Muscle of back (tissue), 11 donors: ENCODE data around the gene GATAD2A. TPM values are rescaled to one million over a fixed set of nuclear protein-coding genes. Genes with fewer than 3 reads are reported as not detected.
"Not testable (repeated sequence)": the region's sequence is repeated elsewhere in the genome, so short reads cannot be mapped to it uniquely, and the experiment has no call there.

Experiments used
- DNase-seq, 3 donors: peaks; one replicate each; pipeline versions ENCODE4 v3.0.0 to v3.0.0-alpha.2; 2013
- polyA plus RNA-seq, 10 donors: library from polyadenylated mRNA; unstranded; fragments of 120-200 nt; gene quantifications; one replicate each; pipeline ENCODE4 v1.2.1, GENCODE V29; 2013; ENCODE audit not compliant: insufficient read length in 10 of 10

The GATAD2A gene
- polyA plus RNA-seq, 10 donors, result 44.1 to 57.1 (median 47.3) TPM

DNA sequence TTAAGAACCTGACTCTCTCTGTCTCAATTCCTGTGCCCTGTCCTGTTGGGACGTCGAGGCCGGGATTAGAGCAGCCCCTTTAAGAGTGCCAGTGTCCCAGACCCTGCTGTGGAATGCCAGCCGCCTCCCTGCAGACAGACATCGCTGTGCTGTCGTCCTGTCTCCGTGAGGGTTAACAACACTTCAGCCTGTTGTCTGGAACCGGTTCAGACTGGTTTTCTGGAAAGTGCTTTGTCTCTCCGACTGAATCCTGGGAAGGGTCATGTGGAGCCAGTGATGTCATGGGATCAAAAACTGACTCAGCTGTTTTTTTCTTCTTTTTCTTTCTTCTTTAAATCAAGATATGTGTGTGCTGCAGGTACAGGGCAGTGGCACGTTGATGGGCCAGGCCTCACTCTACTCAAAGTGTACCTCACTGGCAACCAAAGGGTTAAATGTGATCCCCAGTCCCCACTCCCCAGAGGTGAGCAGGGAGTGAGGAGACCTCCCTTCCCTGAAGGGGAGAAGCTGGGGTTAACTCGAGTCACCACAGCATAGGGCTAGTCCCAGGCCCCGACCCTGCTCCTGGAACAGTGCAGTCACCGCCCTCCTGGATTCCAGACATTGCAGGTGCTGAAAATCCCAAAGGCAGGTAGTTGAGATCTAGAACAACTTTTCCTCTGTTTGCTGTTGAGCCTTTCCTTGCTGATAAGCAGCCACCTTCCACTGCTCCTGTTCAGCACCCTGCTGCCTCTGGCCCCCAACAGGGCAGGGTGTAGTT, 59.0 kb downstream of the GATAD2A start:
- DNase-seq, result peak; percentile 55 to 79 (median 56)

DNA sequence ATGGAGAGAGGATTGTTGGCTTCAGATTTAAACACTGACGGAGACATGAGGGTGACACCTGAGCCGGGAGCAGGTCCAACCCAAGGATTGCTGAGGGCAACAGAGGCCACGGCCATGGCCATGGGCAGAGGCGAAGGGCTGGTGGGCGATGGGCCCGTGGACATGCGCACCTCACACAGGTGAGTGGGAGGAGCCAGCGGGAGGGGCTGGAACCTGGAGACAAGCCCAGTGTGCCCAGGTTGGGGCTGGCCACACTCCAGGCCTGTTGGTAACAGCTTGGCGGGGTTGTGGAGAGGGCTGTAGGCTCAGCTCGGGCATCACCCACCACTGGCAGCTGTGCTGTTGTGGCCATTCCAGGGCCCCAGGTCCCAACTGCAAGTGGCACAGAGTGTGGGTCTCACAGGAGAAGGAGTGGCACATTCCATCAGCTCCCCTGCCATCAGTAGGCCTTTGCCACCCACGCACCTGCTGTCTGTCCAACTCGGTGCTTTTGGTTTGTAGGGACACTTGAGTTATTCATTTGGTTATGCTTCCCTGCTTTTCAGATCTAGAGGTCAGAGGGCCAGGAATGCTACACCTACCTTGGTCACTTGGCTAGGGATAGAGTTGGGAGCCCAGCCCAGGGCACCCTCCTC, 60.1 kb downstream of the GATAD2A start:
- no peak for DNase-seq

DNA sequence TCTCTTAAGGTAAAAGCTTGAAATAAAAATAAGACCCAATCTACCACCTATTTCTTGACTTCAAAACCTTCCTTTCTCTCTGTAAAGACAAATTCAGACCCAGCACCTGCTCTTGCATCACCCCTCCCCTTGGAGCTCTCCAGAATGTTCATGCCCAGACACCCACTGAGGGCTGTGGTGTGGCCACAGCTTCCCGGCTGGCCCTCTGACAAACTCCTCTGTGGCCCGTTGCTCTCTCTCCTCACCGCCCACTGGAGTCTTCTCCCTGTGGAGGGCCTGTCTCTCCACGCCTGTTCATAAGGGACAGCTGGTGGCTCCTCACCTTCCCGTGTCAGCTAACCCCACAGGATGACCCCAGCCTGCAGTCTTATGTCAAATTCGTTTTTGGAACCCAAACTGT, 60.7 kb downstream of the GATAD2A start:
- no peak for DNase-seq

DNA sequence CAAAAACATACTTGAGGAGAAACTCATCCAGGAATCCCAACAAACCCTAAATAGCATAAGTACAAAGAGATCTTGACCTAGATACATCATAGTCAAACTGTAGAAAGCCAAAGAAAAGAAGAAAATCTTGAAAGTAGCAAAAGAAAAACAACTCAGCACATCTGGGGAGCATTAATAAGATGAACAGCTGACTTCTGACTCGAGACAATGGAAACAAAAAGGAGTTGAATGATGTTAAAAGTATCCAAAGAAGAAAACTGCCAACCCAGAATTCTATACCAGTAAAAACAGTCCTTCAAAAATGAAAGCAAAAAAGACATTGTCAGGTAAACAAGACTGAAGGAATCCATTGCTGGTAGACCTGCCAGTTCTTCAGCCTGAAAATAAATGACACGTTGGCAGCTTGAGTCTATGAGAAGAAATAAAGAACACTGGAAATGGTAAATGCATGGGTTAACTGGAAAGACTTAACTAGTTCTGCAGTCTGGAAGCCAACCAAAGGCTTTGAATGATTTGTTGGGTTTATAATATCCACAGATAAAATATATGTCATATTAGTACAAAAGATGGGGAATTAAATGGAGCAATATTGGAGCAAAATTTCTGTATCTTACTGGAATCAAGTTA, 63.1 kb downstream of the GATAD2A start:
- DNase-seq, result no peak

DNA sequence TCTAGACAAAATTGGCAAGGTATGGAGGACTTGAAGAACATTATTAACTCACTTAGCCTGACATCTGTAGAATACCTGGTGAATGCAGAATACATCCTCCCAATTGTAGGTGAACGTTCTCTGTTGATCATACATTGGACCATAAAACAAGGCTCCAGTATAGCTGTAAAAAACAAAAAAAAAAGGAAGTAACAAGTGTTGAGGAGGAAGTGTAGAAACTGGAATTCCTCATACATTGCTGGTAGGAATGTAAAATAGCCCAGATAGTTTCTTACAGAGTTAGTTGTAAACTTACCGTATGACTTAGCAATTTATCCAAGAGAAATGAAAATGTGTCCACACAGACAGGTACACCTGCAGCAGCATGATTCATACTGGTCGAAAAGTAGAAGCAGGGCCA, 65.1 kb downstream of the GATAD2A start:
- DNase-seq, result no peak

DNA sequence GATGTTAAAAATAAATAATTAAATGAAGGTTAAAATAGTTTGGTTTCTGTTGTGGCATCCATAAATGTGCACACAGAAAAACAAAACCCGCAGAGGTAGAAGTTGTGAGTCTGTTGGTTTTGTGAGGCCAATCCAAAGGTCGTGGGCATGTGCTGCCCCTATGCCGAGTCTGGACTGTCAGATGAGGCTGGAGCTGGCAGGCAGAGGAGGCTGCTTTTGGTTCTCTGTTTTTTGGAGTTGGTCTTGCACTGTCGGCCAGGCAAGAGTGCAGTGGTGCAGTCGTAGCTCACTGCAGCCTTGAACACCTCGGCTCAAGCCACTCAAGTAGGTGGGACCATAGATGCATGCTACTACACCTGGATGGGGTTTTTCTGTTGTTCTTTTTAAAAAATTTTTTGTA, 66.2 kb downstream of the GATAD2A start:
- DNase-seq, result no peak

DNA sequence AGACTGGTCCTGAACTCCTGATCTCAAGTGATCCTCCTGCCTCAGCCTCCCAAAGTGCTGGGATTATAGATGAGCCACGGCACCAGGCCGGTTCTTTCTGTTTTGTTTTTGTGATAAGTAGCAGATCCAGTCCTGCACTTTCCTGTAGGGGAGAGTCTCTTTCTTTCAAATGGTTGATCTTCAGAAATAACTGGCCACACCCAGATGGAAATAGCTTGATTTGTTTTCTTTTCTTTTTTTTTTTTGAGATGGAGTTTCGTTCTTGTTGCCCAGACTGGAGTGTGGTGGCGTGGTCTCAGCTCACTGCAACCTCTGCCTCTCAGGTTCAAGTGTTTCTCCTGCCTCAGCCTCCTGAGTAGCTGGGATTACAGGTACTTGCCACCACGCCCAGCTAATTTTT, 66.6 kb downstream of the GATAD2A start:
- DNase-seq, result not testable (repeated sequence)

DNA sequence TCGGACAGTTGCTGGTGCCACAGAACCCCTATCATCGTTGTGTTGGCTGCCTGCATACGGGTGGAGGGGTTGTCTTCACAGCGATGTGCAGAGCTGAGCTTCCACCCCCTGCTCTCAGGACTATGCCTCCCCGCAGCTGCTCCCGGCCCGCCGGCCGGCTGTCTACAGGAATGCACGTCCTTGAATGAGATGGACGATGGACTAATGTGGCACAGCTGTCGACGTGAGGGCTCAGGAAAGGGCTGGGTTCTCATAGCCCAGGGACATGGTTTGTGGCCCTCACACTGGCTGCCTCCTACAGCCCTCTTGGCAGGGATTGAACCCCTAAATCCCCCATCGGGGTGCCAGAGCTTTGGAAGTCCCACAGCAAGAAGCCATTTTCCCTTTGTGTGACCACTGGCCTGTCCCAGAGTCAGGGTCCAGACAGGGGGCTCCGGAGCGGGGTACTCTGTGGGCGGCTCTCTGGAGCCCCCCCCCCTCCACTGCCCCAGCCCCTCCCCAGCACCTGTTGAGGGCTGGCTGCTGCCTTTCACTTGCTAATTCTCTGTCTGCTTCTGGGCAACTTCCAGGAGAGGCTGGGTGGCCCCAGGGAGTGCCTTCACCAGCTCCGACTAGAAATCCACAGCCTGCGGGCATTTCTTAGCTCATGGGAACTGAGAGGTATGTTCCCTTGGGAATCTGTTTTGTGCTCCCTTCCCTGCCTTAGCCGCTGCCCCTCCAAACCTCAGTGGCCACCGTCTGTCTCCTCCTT, 69.7 kb downstream of the GATAD2A start:
- DNase-seq, result peak; percentile 74 to 84 (median 75)

DNA sequence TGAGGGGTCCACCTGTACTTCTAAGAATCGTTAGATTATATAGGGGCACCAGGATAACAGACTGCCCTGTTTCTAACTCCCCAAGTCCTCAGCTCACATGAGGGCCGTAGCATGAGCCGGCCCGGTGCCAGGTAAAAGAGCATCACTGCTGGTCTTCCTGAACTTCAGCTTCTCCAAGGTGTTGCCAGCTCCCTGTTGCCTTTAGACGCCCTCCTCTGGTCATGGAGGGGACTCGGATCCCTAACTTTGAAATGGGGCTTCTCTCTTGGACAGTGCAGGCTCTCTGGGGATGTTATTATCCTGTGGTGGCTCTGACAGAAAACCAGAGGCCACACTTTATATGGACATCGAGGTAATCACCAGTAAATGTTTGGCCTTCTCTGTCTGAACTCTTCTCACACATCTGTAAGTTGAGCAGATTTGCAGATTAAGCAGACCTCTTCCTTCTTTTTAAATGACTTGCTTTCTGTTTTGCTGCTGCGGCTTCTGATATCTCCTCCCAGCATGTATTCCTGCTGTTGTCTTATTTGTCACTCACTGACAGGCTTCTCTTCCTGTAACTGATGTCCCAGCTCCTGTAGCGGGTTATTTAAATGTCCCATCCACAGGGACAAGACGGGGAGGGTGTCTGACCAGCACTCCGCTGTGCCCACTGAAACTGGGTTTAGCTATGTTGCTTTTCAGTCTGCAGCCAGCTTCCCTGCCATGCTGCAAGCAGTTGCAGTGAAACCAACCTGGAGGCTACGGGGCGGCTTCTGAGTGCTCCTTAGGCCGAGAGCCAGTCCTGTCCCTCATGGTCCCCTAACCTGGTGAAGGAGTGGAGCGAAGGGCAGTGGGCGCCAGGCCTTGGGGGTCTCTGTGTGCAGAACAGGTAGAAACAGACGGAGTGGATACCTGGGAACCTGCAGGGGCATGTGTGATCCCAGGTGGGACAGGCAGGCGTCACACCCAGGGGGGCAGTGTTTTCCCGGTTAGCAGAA, 70.7 kb downstream of the GATAD2A start:
- no peak for DNase-seq

DNA sequence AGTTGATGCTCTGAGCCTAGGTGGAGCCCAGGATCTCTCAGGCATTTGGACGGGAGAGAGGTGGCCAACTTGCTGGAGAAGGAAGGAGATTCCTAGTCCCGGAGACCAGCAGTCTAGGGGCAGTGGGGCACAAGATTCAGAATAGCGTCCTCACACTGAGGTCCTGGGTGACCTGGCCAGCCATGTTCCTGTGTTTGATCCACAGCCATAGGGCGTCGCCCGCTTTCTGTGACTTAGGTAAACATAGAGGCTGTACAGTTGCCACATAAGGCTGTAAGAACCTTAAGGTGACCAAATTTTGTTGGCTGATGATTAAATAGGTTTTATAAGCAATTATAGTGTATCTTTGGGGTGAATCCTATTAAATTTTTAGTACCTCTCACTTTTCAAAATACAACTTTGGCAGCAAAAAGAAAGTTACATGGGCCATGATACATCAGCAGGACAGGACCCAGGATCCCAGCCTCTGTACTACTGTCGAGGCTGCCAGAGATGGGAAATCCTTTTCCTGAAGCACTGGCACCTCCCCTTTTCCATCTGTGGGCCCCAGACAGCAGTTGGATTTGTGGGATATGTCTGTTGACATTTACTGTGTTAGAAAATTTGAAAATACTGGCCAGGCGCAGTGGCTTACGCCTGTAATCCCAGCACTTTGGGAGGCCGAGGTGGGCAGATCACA, 72.4 kb downstream of the GATAD2A start:
- no peak for DNase-seq

DNA sequence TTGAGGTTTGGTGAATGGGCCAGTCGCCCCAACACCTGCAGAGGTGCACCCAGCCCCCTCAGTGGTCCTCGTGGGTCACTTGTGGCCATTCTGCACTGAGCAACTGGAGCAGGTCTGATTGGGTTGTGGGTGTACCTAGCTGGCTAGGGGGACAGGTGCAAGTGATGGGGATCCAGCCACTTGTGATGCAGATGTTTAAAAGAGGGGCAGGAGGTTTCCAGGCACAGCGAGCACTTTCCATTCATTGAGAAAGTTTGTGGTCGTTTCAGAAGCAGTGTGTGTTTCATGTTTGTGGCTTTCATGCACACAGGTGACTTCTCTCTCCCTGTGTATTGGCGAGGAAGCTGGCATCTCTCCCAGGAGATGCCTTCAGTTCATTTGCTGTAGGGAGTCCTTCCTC, 75.2 kb downstream of the GATAD2A start:
- DNase-seq, result no peak

DNA sequence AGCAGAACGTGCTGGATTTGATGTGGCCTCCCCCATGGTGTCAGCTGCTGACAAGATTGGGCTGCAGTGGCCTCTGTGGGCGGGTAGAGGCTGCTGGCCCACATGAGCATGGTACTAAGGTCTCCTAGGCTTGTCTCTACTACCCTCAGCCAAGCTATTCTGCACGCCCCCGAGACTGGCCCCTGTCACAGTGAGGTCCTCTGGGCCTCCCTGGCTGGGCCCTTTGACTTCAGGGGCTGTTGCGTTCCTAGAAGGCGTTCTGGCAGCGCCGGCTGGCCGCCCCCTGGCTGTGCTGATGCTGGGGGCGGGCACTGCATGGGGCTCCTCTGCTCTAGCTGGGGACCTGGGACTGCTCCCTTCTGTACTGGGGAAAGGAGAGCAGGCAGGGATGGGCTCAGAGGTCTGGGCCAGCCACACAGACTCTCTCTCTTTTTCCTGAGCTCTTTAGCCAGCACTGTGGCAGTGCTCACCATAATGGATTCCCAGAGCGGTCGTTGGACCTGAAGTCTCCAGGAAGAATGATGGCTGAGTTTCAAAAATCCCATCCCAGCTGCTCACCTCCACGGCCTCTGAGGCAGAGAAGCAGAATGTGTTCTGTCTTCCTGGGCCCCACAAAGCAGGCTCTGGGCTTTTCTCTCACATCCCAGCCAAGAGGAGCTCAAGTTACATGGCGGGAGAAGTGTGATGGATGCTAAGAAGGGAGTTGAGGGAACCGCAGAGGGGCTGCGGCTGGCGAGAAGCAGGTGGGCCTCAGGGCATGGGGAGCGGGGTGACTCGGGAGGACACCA, 77.5 kb downstream of the GATAD2A start:
- DNase-seq, result peak; percentile 69 to 88 (median 79)

DNA sequence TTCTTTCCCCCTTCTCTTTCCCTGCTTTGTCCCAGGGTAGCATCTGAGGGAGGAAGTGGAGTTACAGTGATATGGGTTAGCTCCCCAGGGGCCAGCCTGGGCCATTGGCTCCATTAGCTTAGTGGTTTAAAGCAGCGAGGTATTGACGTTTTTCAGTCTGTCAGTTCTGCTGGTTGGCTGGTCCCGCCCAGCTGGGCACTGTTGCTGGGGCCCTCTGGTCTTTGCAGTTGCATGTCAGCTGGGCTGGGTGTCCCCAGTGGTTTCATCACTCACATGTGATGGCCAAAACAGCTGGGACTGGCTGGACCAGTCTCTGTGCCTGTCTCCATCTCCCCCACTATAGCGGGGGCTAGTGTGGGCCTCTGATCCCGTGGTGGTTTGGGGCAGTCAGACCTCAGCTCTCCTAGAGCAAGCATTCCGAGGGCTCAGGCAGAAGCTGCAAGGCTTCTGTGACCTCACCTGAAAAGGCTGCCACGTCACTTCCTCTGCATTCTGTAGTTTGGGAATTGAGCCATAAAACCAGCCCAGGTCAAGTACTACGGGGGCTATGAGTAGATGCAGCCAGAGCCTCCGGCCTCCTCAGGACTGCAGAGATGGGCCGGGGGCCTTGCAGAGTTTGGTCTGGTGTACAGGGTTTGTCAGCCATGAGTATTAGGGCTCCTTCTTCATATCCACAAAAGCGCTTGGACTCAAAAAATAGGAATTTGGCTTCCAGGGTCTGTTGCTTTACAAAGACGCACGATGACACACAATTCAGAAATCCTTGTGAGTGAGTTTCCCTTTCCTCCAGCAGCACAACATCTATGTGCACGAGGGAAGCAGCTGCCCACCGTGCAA, 79.9 kb downstream of the GATAD2A start:
- peak in 1 of 3 donors; percentile 52 for DNase-seq

DNA sequence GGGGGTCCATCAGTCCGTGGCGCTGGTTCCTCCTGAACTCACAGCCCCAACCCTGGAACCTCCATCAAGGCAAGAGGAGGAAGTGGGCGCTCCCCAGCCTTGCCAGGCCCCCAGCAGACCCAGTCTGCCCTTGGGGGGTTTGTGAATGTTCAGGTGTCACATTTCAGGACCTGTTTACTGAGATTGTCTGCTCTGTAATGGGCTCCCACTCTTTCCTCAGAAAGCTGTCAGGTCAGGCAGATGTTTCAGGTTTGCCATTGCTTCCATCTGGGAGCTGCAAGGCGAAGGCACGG, 80.5 kb downstream of the GATAD2A start:
- no peak for DNase-seq

DNA sequence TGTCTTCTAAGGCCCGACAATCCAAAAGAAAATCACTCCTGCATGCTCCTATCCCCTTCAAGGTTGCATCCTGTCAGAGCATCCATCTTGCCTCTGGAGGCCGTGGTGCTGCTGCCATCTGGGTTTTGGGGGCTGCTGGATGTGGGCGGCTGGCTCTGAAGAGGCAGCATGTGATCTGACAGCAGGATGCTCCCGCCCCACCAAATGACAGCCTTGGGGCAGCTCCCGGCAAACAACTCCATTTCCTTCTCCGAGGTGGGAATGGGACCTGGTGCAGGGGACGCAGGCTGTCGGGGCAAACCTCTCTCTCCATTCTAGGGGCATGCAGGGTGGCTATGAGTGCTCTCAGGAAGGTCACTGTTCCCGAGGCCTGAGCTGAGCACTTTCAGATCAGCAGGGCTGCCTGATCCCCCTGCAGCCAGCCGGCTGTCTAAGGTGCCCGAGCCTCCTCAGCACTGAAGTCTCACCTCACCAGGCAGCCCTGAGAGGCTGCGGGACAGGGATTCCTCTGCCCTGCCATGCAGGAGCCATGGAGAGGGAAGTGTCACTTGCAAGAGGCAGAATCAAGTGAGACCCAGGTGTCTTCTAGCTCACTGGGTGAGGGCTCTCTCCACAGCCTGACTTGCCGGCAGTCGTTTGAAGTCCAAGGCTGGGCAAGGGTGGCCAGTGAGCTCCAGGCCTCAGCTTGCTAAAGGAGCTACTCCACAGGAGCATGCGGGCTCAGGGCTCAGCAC, 81.0 kb downstream of the GATAD2A start:
- DNase-seq, result no peak

DNA sequence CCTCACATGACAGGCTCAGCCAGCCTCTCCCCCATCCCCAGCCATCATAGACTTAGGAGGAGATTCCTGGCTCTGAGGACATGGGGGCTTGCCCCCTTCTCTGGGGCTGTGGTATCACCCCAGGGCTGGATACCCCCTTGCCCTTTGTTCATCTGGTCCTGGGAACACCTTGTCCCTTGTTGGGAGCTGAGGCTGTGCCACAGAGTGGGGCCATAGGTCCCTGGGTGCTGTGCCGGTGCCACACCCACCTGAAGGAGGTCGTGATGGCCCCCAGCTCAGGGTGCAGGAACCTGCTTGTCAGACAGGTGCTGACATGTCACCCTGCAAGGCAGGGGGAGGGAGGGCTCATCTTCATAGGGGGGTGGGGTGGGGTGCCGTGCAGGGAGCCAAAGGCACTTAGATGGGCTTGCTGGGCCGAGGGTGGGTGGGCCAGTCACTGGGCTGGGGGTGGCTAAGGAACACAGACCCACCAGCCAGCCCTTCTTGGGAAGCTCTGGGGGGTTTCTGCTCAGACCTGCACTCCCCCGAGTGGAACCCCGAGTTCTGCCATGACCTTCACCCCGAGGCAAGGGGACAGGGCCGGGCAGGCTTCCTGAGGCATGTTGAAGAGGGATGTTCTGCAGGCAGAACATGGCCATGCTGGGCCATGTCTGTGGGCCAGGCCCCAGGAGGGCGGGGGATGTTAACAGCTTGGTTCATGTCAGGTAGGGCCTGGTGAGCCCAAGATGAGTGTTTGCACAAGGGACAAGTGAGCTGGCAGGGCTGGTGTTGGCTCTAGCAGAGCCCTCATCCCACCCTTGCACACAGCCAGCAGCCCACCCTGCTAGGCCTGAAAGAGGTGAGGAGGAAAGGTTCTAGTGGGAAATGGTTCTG, 81.8 kb downstream of the GATAD2A start:
- DNase-seq, result no peak
